ENCODE measurements around the gene SPDYE1.
"Not testable (repeated sequence)": the region's sequence is repeated elsewhere in the genome, so short reads cannot be mapped to it uniquely, and the experiment has no call there.

The SPDYE1 gene

GRCh38 chr7:43992896-43993295 lies 4.8 kb upstream of the SPDYE1 start:
- not testable (repeated sequence) for H3K9ac ChIP-seq (ENCODE audit: low read depth in 1 of 2, low read length in 2 of 2); H3K27me3 ChIP-seq (ENCODE audit: control insufficient read depth in 2 of 2, insufficient read depth in 2 of 2, low read length in 2 of 2); H3K4me3 ChIP-seq (ENCODE audit: low read length in 2 of 2); H3K4me1 ChIP-seq (ENCODE audit: control insufficient read depth in 2 of 2, insufficient read depth in 2 of 2, low read length in 2 of 2); H3K36me3 ChIP-seq (ENCODE audit: control insufficient read depth in 2 of 2, insufficient read depth in 2 of 2, low read length in 2 of 2); H3K9me3 ChIP-seq (ENCODE audit: control insufficient read depth in 2 of 2, low read length in 2 of 2); H3K27ac ChIP-seq (ENCODE audit: low read depth in 2 of 2, low read length in 2 of 2)

GRCh38 chr7:43994681-43995080 lies 3.0 kb upstream of the SPDYE1 start:
- not testable (repeated sequence) for H3K4me1 ChIP-seq (ENCODE audit: control insufficient read depth in 2 of 2, insufficient read depth in 2 of 2, low read length in 2 of 2); H3K4me3 ChIP-seq (ENCODE audit: low read length in 2 of 2); H3K27me3 ChIP-seq (ENCODE audit: control insufficient read depth in 2 of 2, insufficient read depth in 2 of 2, low read length in 2 of 2); H3K36me3 ChIP-seq (ENCODE audit: control insufficient read depth in 2 of 2, insufficient read depth in 2 of 2, low read length in 2 of 2); H3K9ac ChIP-seq (ENCODE audit: low read depth in 1 of 2, low read length in 2 of 2); H3K9me3 ChIP-seq (ENCODE audit: control insufficient read depth in 2 of 2, low read length in 2 of 2); H3K27ac ChIP-seq (ENCODE audit: low read depth in 2 of 2, low read length in 2 of 2)

GRCh38 chr7:44012081-44012480 lies 14.4 kb downstream of the SPDYE1 start:
- H3K36me3 ChIP-seq (ENCODE audit: control insufficient read depth in 2 of 2, insufficient read depth in 2 of 2, low read length in 2 of 2); H3K4me3 ChIP-seq (ENCODE audit: low read length in 2 of 2); H3K4me1 ChIP-seq (ENCODE audit: control insufficient read depth in 2 of 2, insufficient read depth in 2 of 2, low read length in 2 of 2); H3K27me3 ChIP-seq (ENCODE audit: control insufficient read depth in 2 of 2, insufficient read depth in 2 of 2, low read length in 2 of 2); H3K27ac ChIP-seq (ENCODE audit: low read depth in 2 of 2, low read length in 2 of 2); H3K9ac ChIP-seq (ENCODE audit: low read depth in 1 of 2, low read length in 2 of 2); H3K9me3 ChIP-seq (ENCODE audit: control insufficient read depth in 2 of 2, low read length in 2 of 2): not testable (repeated sequence)

GRCh38 chr7:44015090-44015489 lies 17.4 kb downstream of the SPDYE1 start:
- H3K9ac ChIP-seq (ENCODE audit: low read depth in 1 of 2, low read length in 2 of 2); H3K4me3 ChIP-seq (ENCODE audit: low read length in 2 of 2); H3K9me3 ChIP-seq (ENCODE audit: control insufficient read depth in 2 of 2, low read length in 2 of 2); H3K36me3 ChIP-seq (ENCODE audit: control insufficient read depth in 2 of 2, insufficient read depth in 2 of 2, low read length in 2 of 2); H3K27ac ChIP-seq (ENCODE audit: low read depth in 2 of 2, low read length in 2 of 2); H3K4me1 ChIP-seq (ENCODE audit: control insufficient read depth in 2 of 2, insufficient read depth in 2 of 2, low read length in 2 of 2); H3K27me3 ChIP-seq (ENCODE audit: control insufficient read depth in 2 of 2, insufficient read depth in 2 of 2, low read length in 2 of 2): not testable (repeated sequence)

- H3K27me3 ChIP-seq (ENCODE audit: control insufficient read depth in 2 of 2, insufficient read depth in 2 of 2, low read length in 2 of 2); H3K9me3 ChIP-seq (ENCODE audit: control insufficient read depth in 2 of 2, low read length in 2 of 2); H3K4me1 ChIP-seq (ENCODE audit: control insufficient read depth in 2 of 2, insufficient read depth in 2 of 2, low read length in 2 of 2); H3K36me3 ChIP-seq (ENCODE audit: control insufficient read depth in 2 of 2, insufficient read depth in 2 of 2, low read length in 2 of 2): not testable (repeated sequence)
- H3K4me3 ChIP-seq (ENCODE audit: low read length in 2 of 2) = peak overlapping the region; percentile 78 to 84
- peak overlapping the region; percentile 74 to 79 for H3K9ac ChIP-seq (ENCODE audit: low read depth in 1 of 2, low read length in 2 of 2)
- H3K27ac ChIP-seq (ENCODE audit: low read depth in 2 of 2, low read length in 2 of 2) = peak overlapping the region; percentile 29 to 65
These were observed 21.4 kb downstream of the SPDYE1 start for GRCh38 chr7:44018857-44019807.

GRCh38 chr7:44019825-44020224 lies 22.1 kb downstream of the SPDYE1 start:
- H3K27me3 ChIP-seq (ENCODE audit: control insufficient read depth in 2 of 2, insufficient read depth in 2 of 2, low read length in 2 of 2); H3K9ac ChIP-seq (ENCODE audit: low read depth in 1 of 2, low read length in 2 of 2); H3K9me3 ChIP-seq (ENCODE audit: control insufficient read depth in 2 of 2, low read length in 2 of 2); H3K36me3 ChIP-seq (ENCODE audit: control insufficient read depth in 2 of 2, insufficient read depth in 2 of 2, low read length in 2 of 2); H3K4me3 ChIP-seq (ENCODE audit: low read length in 2 of 2); H3K4me1 ChIP-seq (ENCODE audit: control insufficient read depth in 2 of 2, insufficient read depth in 2 of 2, low read length in 2 of 2); H3K27ac ChIP-seq (ENCODE audit: low read depth in 2 of 2, low read length in 2 of 2): not testable (repeated sequence)

- not testable (repeated sequence) for H3K36me3 ChIP-seq (ENCODE audit: control insufficient read depth in 2 of 2, insufficient read depth in 2 of 2, low read length in 2 of 2); H3K4me3 ChIP-seq (ENCODE audit: low read length in 2 of 2); H3K27ac ChIP-seq (ENCODE audit: low read depth in 2 of 2, low read length in 2 of 2); H3K9ac ChIP-seq (ENCODE audit: low read depth in 1 of 2, low read length in 2 of 2); H3K4me1 ChIP-seq (ENCODE audit: control insufficient read depth in 2 of 2, insufficient read depth in 2 of 2, low read length in 2 of 2); H3K27me3 ChIP-seq (ENCODE audit: control insufficient read depth in 2 of 2, insufficient read depth in 2 of 2, low read length in 2 of 2); H3K9me3 ChIP-seq (ENCODE audit: control insufficient read depth in 2 of 2, low read length in 2 of 2)
These were observed 24.4 kb downstream of the SPDYE1 start for GRCh38 chr7:44022069-44022468.

GRCh38 chr7:44022796-44023467 lies 25.2 kb downstream of the SPDYE1 start:
- not testable (repeated sequence) for H3K9ac ChIP-seq (ENCODE audit: low read depth in 1 of 2, low read length in 2 of 2); H3K4me3 ChIP-seq (ENCODE audit: low read length in 2 of 2); H3K27ac ChIP-seq (ENCODE audit: low read depth in 2 of 2, low read length in 2 of 2); H3K9me3 ChIP-seq (ENCODE audit: control insufficient read depth in 2 of 2, low read length in 2 of 2); H3K36me3 ChIP-seq (ENCODE audit: control insufficient read depth in 2 of 2, insufficient read depth in 2 of 2, low read length in 2 of 2); H3K4me1 ChIP-seq (ENCODE audit: control insufficient read depth in 2 of 2, insufficient read depth in 2 of 2, low read length in 2 of 2); H3K27me3 ChIP-seq (ENCODE audit: control insufficient read depth in 2 of 2, insufficient read depth in 2 of 2, low read length in 2 of 2)

GRCh38 chr7:44029433-44029832 lies 31.7 kb downstream of the SPDYE1 start:
- H3K27me3 ChIP-seq (ENCODE audit: control insufficient read depth in 2 of 2, insufficient read depth in 2 of 2, low read length in 2 of 2); H3K27ac ChIP-seq (ENCODE audit: low read depth in 2 of 2, low read length in 2 of 2); H3K9ac ChIP-seq (ENCODE audit: low read depth in 1 of 2, low read length in 2 of 2); H3K4me3 ChIP-seq (ENCODE audit: low read length in 2 of 2); H3K9me3 ChIP-seq (ENCODE audit: control insufficient read depth in 2 of 2, low read length in 2 of 2); H3K4me1 ChIP-seq (ENCODE audit: control insufficient read depth in 2 of 2, insufficient read depth in 2 of 2, low read length in 2 of 2); H3K36me3 ChIP-seq (ENCODE audit: control insufficient read depth in 2 of 2, insufficient read depth in 2 of 2, low read length in 2 of 2): not testable (repeated sequence)

GRCh38 chr7:44030029-44030428 lies 32.3 kb downstream of the SPDYE1 start:
- H3K27me3 ChIP-seq (ENCODE audit: control insufficient read depth in 2 of 2, insufficient read depth in 2 of 2, low read length in 2 of 2); H3K4me1 ChIP-seq (ENCODE audit: control insufficient read depth in 2 of 2, insufficient read depth in 2 of 2, low read length in 2 of 2); H3K36me3 ChIP-seq (ENCODE audit: control insufficient read depth in 2 of 2, insufficient read depth in 2 of 2, low read length in 2 of 2); H3K9me3 ChIP-seq (ENCODE audit: control insufficient read depth in 2 of 2, low read length in 2 of 2); H3K27ac ChIP-seq (ENCODE audit: low read depth in 2 of 2, low read length in 2 of 2); H3K9ac ChIP-seq (ENCODE audit: low read depth in 1 of 2, low read length in 2 of 2); H3K4me3 ChIP-seq (ENCODE audit: low read length in 2 of 2): not testable (repeated sequence)
